K562 (cell line): ENCODE measurements around the gene FMOD. TPM values are rescaled to one million over a fixed set of nuclear protein-coding genes. Genes with fewer than 3 reads are reported as not detected.
A peak's percentile ranks its signal among the peaks of the same experiment; 100 is the strongest.

Source experiments
- ATAC-seq: fragments of 200-7000 bp; cut with Tn5 transposase; 3 replicates; pipeline ENCODE4 v1.9.1; 2020; ENCODE audit warnings: moderate library complexity
- BruUV-seq: library from RNA; stranded (reverse); fragments of 400-500 nt; replicated peaks from 2 replicates; lab custom pipeline; 2021; lab: Mats Ljungman, UMichigan
- CTCF ChIA-PET: fragments of 300-600 bp; formaldehyde crosslinking; extraction: SDS; loops from one replicate; lab custom pipeline; 2021; ENCODE audit warnings: low intra/inter-chr PET ratio; lab: Yijun Ruan, JAX
- POLR2A ChIA-PET: fragments of 300-600, 350-650 bp; sonication (Branson Sonifier 250); formaldehyde crosslinking; extraction: SDS; loops from one replicate; lab custom pipeline; 2021; ENCODE audit warnings: antibody characterized with exemption, inconsistent platforms; lab: Yijun Ruan, JAX
- DNase-seq, 4 experiments: peaks; one replicate each; pipeline versions ENCODE4 v3.0.0 to v3.0.0-alpha.2; 2011 to 2018; ENCODE audit warnings: low spot score in 3 of 4, mixed read lengths in 3 of 4; ENCODE audit errors: extremely low read depth in 1 of 4
- FAIRE-seq: peaks from 2 replicates; lab custom pipeline; 2011; peaks lifted over from hg19 to GRCh38; lab: Jason Lieb, UNC
- H2AFZ ChIP-seq: 2 replicates; pipeline ENCODE4 v1.6.0; 2011; ENCODE audit warnings: low read depth, low read length, control low read depth, inconsistent platforms
- H3K27ac ChIP-seq: fragments of 200-600 bp; 3 replicates; pipeline ENCODE4 v1.8.0; 2011; ENCODE audit warnings: low read depth, mild to moderate bottlenecking, control low read depth, inconsistent platforms, low read length, moderate library complexity, mixed read lengths; ENCODE audit errors: extremely low read depth
- H3K27me3 ChIP-seq, 2 experiments: fragments of 300-600 bp in 1 of 2; 2 replicates in 1 of 2; 3 replicates in 1 of 2; pipeline versions ENCODE4 v1.6.0 to v1.8.0; 2011; ENCODE audit warnings: inconsistent platforms in 2 of 2, low read length in 2 of 2, mild to moderate bottlenecking in 1 of 2, mixed read lengths in 1 of 2, moderate library complexity in 1 of 2; ENCODE audit not compliant: control insufficient read depth in 2 of 2, insufficient read depth in 2 of 2
- H3K36me3 ChIP-seq: fragments of 300-600 bp; 3 replicates; pipeline ENCODE4 v1.8.0; 2011; ENCODE audit warnings: mild to moderate bottlenecking, low read length, inconsistent platforms; ENCODE audit not compliant: control insufficient read depth, insufficient read depth
- H3K4me1 ChIP-seq, 2 experiments: fragments of 200-600 bp in 1 of 2; replicated peaks in 1 of 2; 2 replicates in 1 of 2; 3 replicates in 1 of 2; pipeline versions ENCODE4 v1.5.1 to v1.8.0; 2011; ENCODE audit warnings: inconsistent platforms in 2 of 2, low read length in 2 of 2, mild to moderate bottlenecking in 1 of 2, mixed read lengths in 1 of 2, moderate library complexity in 1 of 2; ENCODE audit not compliant: control insufficient read depth in 2 of 2, insufficient read depth in 2 of 2
- H3K4me2 ChIP-seq: 2 replicates; pipeline ENCODE4 v1.6.1; 2011; ENCODE audit warnings: low read length, control low read depth, inconsistent platforms, mixed read lengths; ENCODE audit not compliant: insufficient read depth
- H3K4me3 ChIP-seq: fragments of 200-600 bp; sonication (generic), shearing (Covaris generic); 2 replicates; pipeline ENCODE4 v1.5.1; 2016; ENCODE audit warnings: control low read depth, inconsistent platforms
- H3K79me2 ChIP-seq: fragments of 200-600 bp; 3 replicates; pipeline ENCODE4 v1.8.0; 2011; ENCODE audit warnings: low read length, inconsistent platforms; ENCODE audit not compliant: control insufficient read depth, insufficient read depth
- H3K9ac ChIP-seq, 2 experiments: 2 replicates each; pipeline versions ENCODE4 v1.6.0 to v1.6.1; 2011; ENCODE audit warnings: low read depth in 2 of 2, low read length in 2 of 2, control low read depth in 1 of 2, inconsistent platforms in 1 of 2, mild to moderate bottlenecking in 1 of 2, mixed read lengths in 1 of 2; ENCODE audit not compliant: insufficient read depth in 1 of 2
- H3K9me1 ChIP-seq: one replicate; pipeline ENCODE4 v1.6.0; 2011; ENCODE audit warnings: inconsistent platforms, mild to moderate bottlenecking, low read length, moderate library complexity; ENCODE audit not compliant: control insufficient read depth, insufficient read depth
- H3K9me3 ChIP-seq: replicated peaks from 2 replicates; pipeline ENCODE4 v1.5.1; 2011; ENCODE audit warnings: low read depth, low read length, inconsistent platforms; ENCODE audit not compliant: control insufficient read depth, insufficient read depth
- H4K20me1 ChIP-seq: replicated peaks from 2 replicates; pipeline ENCODE4 v1.6.1; 2011; ENCODE audit warnings: low read length, inconsistent platforms, mixed read lengths; ENCODE audit not compliant: control insufficient read depth, insufficient read depth
- HSF4 ChIP-seq: fragments of 250-450 bp; sonication (Bioruptor Pico); IDR thresholded peaks from 2 replicates; pipeline ENCODE4 v2.1.2; 2022; ENCODE audit warnings: mild to moderate bottlenecking, moderate library complexity, borderline replicate concordance
- MAFK ChIP-seq: IDR thresholded peaks from 2 replicates; pipeline ENCODE4 v1.6.1; 2011; ENCODE audit warnings: low read length, improper control_type of control experiment
- NFIC ChIP-seq: fragments of 450-650 bp; IDR thresholded peaks from 2 replicates; pipeline ENCODE4 v1.6.1; 2017; ENCODE audit warnings: mild to moderate bottlenecking, inconsistent platforms
- PATZ1 ChIP-seq: fragments of 250-450 bp; sonication (Bioruptor Pico); IDR thresholded peaks from 2 replicates; pipeline ENCODE4 v1.5.0; 2020; ENCODE audit warnings: mild to moderate bottlenecking, borderline replicate concordance
- PHF8 ChIP-seq: fragments of 200-600 bp; sonication (generic); IDR thresholded peaks from 2 replicates; pipeline ENCODE4 v1.6.1; 2012; ENCODE audit warnings: mixed run types, mild to moderate bottlenecking, inconsistent platforms, low read length, moderate library complexity, borderline replicate concordance
- SAFB2 ChIP-seq: fragments of 200-400 bp; formaldehyde crosslinking; IDR thresholded peaks from 2 replicates; pipeline ENCODE4 v1.6.1; 2018; ENCODE audit warnings: borderline replicate concordance, low read length, low read depth, moderate library complexity; ENCODE audit not compliant: severe bottlenecking
- YY1 ChIP-seq, 3 experiments: IDR thresholded peaks; 2 replicates each; pipeline ENCODE4 v1.6.1; 2011; ENCODE audit warnings: low read length in 2 of 3, mild to moderate bottlenecking in 2 of 3, moderate library complexity in 2 of 3, borderline replicate concordance in 1 of 3, control low read depth in 1 of 3, low read depth in 1 of 3; ENCODE audit not compliant: insufficient read depth in 3 of 3, insufficient replicate concordance in 2 of 3, control insufficient read depth in 1 of 3, insufficient read length in 1 of 3; ENCODE audit errors: extremely low read depth in 1 of 3
- ZBTB7A ChIP-seq: IDR thresholded peaks from 2 replicates; pipeline ENCODE4 v1.6.1; 2011; ENCODE audit warnings: low read depth, mild to moderate bottlenecking, low read length, moderate library complexity, borderline replicate concordance; ENCODE audit not compliant: control insufficient read depth
- ZFX ChIP-seq: sonication (generic); formaldehyde crosslinking; IDR thresholded peaks from 2 replicates; pipeline ENCODE4 v1.8.0; 2022; ENCODE audit warnings: mild to moderate bottlenecking, missing genetic modification reagents, moderate library complexity
- WGBS: fragments of 100-300 bp; shearing (Covaris generic); methylation state at CpG from one replicate; pipeline ENCODE4 v1.1.6; 2016; ENCODE audit warnings: low coverage, mixed read lengths; ENCODE audit not compliant: insufficient coverage; ENCODE audit errors: missing lambda C conversion rate; 5-methylcytosine and 5-hydroxymethylcytosine counted together
- in situ Hi-C: fragments of 300-500 bp; cut with MboI; formaldehyde crosslinking; loops from 4 replicates; pipeline ENCODE4 v1.15.0; 2018; ENCODE audit warnings: inconsistent platforms, mixed read lengths
- intact Hi-C: fragments of 100-400 bp; cut with micrococcal nuclease; formaldehyde crosslinking; loops from 2 replicates; pipeline ENCODE4 v1.14.2; 2022
- polyA plus RNA-seq, 8 experiments: library from polyadenylated mRNA; depleted of rRNA in 4 of 8; stranded (reverse) in 5 of 8; unstranded in 3 of 8; fragments of >200 nt; fragmentation: Nextera tagmentation in 2 of 8; fragmentation: Illumina TruSeq in 1 of 8; extraction: Ambion mirVana in 2 of 8; extraction: Trizol in 1 of 8; gene quantifications; 2 replicates each; pipeline versions ENCODE4 v1.2.1 to v1.2.3, GENCODE V29; 2011 to 2014; ENCODE audit warnings: inconsistent platforms in 1 of 8, missing spikeins in 1 of 8
- total RNA-seq, 7 experiments: library from RNA; depleted of rRNA in 6 of 7; stranded (reverse); fragments of >200 nt in 6 of 7; fragmentation: Illumina TruSeq in 2 of 7; extraction: Trizol in 2 of 7; gene quantifications; 2 replicates each; pipeline versions ENCODE4 v1.2.1 to v1.2.3, GENCODE V29; 2011 to 2021; ENCODE audit warnings: low replicate concordance in 1 of 7

The FMOD gene
- total and polyA plus RNA-seq, 9 of the 15 experiments (the other 6 are each of a cell fraction or from before 2014, with no cell fraction given), result 0.03 to 0.13 (median 0.03) TPM; not detected in 6

- WGBS, result 28% methylated on average over 13 of the region's 13 CpGs
- POLR2A ChIA-PET, result interaction anchor here (0.6 to 9.3 kb wide), 5 partner anchors 9 to 227 kb away, joined by 3 to 117 read pairs (median 4); partner anchors contain the start of gene BTG2
- BruUV-seq, result no TSS peak
- no peak for ATAC-seq
- DNase-seq, result no peak
- peaks cover 6 to 23% of the 10 kb centered on the region in 2 experiments; a peak in 4 of 5 replicates for H3K27me3 ChIP-seq
- H3K9me3 ChIP-seq, result no peaks in the 10 kb centered on the region
- no peak for FAIRE-seq
- intact Hi-C loops (no loop called here), in situ Hi-C loops (no loop called here)
- no peaks in the 10 kb centered on the region for H4K20me1 ChIP-seq
- peak overlapping the region in 1 of 2 experiments; percentile 67; a peak in 1 of 4 replicates for H3K9ac ChIP-seq
- H3K4me2 ChIP-seq, result peak overlapping the region; percentile 50
- H3K4me3 ChIP-seq, result no peak overlapping the region
- CTCF ChIA-PET, result no interaction called here
- peaks cover 32 to 45% of the 10 kb centered on the region in 2 experiments for H3K4me1 ChIP-seq
- no peaks in the 10 kb centered on the region for H3K36me3 ChIP-seq
- no peak overlapping the region for H3K27ac ChIP-seq
- no peaks in the 10 kb centered on the region for H3K9me1 ChIP-seq
- H3K79me2 ChIP-seq, result no peaks in the 10 kb centered on the region
- peak overlapping the region; percentile 92 for H2AFZ ChIP-seq
- TF ChIP-seq YY1 (IDR thresholded peaks at IDR 0.05; ENCODE audit: borderline replicate concordance in 1 of 3, control insufficient read depth in 1 of 3, extremely low read depth in 1 of 3, insufficient read depth in 3 of 3, insufficient read length in 1 of 3, insufficient replicate concordance in 2 of 3, low read depth in 1 of 3, low read length in 2 of 3), result peak in 2 of 3 experiments; percentile 18 to 41
- no peak for TF ChIP-seq PHF8
- TF ChIP-seq ZFX (CRISPR knock-in tag), result no peak
- TF ChIP-seq NFIC, result peak; percentile 11; the same call in 1 of the 2 replicates
- no peak for TF ChIP-seq HSF4 (CRISPR knock-in tag)
- no peak for TF ChIP-seq PATZ1 (CRISPR knock-in tag)
- 0 out of 2 replicates have a peak, but pooled peaks have one; percentile 10 for TF ChIP-seq ZBTB7A
- TF ChIP-seq SAFB2, result no peak
- TF ChIP-seq MAFK, result no peak
Observed at GRCh38 chr1:203325418-203326091, 25.4 kb downstream of the FMOD start.
